Activated CD8-positive, alpha-beta T cell treated with anti-CD3 and anti-CD28 coated beads for 36 hours (primary cell): Measurements from ENCODE around the gene TOR4A. TPM values are rescaled to one million over a fixed set of nuclear protein-coding genes. Genes with fewer than 3 reads are reported as not detected.
"Not testable (repeated sequence)": the region's sequence is repeated elsewhere in the genome, so short reads cannot be mapped to it uniquely, and the experiment has no call there.

Source experiments
- ATAC-seq: fragments of 200-7000 bp; cut with Tn5 transposase; one replicate; pipeline ENCODE4 v1.10.0; 2021; ENCODE audit warnings: mild to moderate bottlenecking, moderate library complexity
- CTCF ChIA-PET: fragments of 350-600 bp; sonication (Branson Sonifier 250); formaldehyde crosslinking; loops from one replicate; lab custom pipeline; 2021; ENCODE audit warnings: antibody characterized with exemption; lab: Charles Lee
- POLR2A ChIA-PET: fragments of 350-600 bp; sonication (Branson Sonifier 250); formaldehyde crosslinking; loops from one replicate; lab custom pipeline; 2021; ENCODE audit warnings: antibody characterized with exemption; lab: Charles Lee
- DNase-seq: peaks from one replicate; pipeline ENCODE4 v3.0.0-alpha.2; 2020
- H3K27ac Mint-ChIP-seq: one replicate; pipeline ENCODE4 v1.8.0; 2021; ENCODE audit warnings: mild to moderate bottlenecking, mixed read lengths
- H3K27me3 Mint-ChIP-seq: one replicate; pipeline ENCODE4 v1.8.0; 2021; ENCODE audit warnings: mixed read lengths
- H3K36me3 Mint-ChIP-seq: one replicate; pipeline ENCODE4 v1.8.0; 2021; ENCODE audit warnings: low read depth, mixed read lengths
- H3K4me1 Mint-ChIP-seq: one replicate; pipeline ENCODE4 v1.8.0; 2021; ENCODE audit warnings: low read depth, mixed read lengths
- H3K4me3 Mint-ChIP-seq: one replicate; pipeline ENCODE4 v1.8.0; 2021; ENCODE audit warnings: mild to moderate bottlenecking, moderate library complexity, mixed read lengths
- H3K9me3 Mint-ChIP-seq: one replicate; pipeline ENCODE4 v1.8.0; 2021; ENCODE audit warnings: mixed read lengths
- CTCF ChIP-seq: fragments of 200-600 bp; IDR thresholded peaks from one replicate; pipeline ENCODE4 v1.8.0; 2022; ENCODE audit warnings: antibody characterized with exemption, mild to moderate bottlenecking
- intact Hi-C: fragments of 100-400 bp; cut with micrococcal nuclease; formaldehyde crosslinking; loops from one replicate; pipeline ENCODE4 v1.10.0; 2022
- total RNA-seq, 2 experiments: library from RNA; stranded (reverse); gene quantifications; one replicate each; pipeline ENCODE4 v1.2.3, GENCODE V29; 2021

The TOR4A gene
- total RNA-seq, 2 experiments from 2014 or later: 2.9 to 3.0 TPM

- no peak for ATAC-seq
- Mint-ChIP-seq H3K4me3 (no peak overlapping the region), H3K4me1 (peaks cover 9% of the 10 kb centered on the region), H3K36me3 (peaks cover 2% of the 10 kb centered on the region), H3K27me3 (peaks cover 15% of the 10 kb centered on the region), H3K9me3 (peaks cover 3% of the 10 kb centered on the region), H3K27ac (no peak overlapping the region)
- no peak for TF ChIP-seq CTCF
- no peak for DNase-seq
- ChIA-PET CTCF (interaction anchor here (1.1 kb wide), 1 partner anchor 23 kb away, joined by 3 read pairs; the partner anchor contains the start of gene NRARP), POLR2A (interaction anchor here (1.5 kb wide), 1 partner anchor 23 kb away, joined by 5 read pairs; the partner anchor contains the start of gene NRARP)
- intact Hi-C loops: no loop called here
Observed at GRCh38 chr9:137325124-137325523, 47.6 kb downstream of the TOR4A start.

GRCh38 chr9:137325799-137326198 lies 48.3 kb downstream of the TOR4A start:
- Mint-ChIP-seq H3K27me3 (peaks cover 15% of the 10 kb centered on the region), H3K27ac (no peak overlapping the region), H3K4me3 (no peak overlapping the region), H3K9me3 (peaks cover 3% of the 10 kb centered on the region), H3K36me3 (peaks cover 2% of the 10 kb centered on the region), H3K4me1 (peaks cover 4% of the 10 kb centered on the region)
- ATAC-seq: no peak
- no peak for DNase-seq
- no peak for TF ChIP-seq CTCF
- POLR2A ChIA-PET: no interaction called here
- intact Hi-C loops: no loop called here
- CTCF ChIA-PET: interaction anchor here (1.1 to 1.4 kb wide), 2 partner anchors 9 to 24 kb away, joined by 3 to 4 read pairs; partner anchors contain the start of gene NRARP

GRCh38 chr9:137326445-137327065 lies 49.0 kb downstream of the TOR4A start:
- peaks cover 2% of the 10 kb centered on the region for H3K36me3 Mint-ChIP-seq
- POLR2A ChIA-PET: interaction anchor here (0.7 kb wide), 1 partner anchor 121 kb away, joined by 3 read pairs; no protein-coding TSS in a partner anchor
- peak overlapping the region; percentile 31 for H3K27ac Mint-ChIP-seq

GRCh38 chr9:137327641-137328550 lies 50.4 kb downstream of the TOR4A start:
- H3K27me3 Mint-ChIP-seq: peaks cover 15% of the 10 kb centered on the region
- CTCF ChIA-PET, POLR2A ChIA-PET, H3K36me3 Mint-ChIP-seq, intact Hi-C loops, DNase-seq, H3K4me3 Mint-ChIP-seq, H3K9me3 Mint-ChIP-seq, ATAC-seq, H3K4me1 Mint-ChIP-seq: not testable (repeated sequence)
- peak overlapping the region; percentile 7 for H3K27ac Mint-ChIP-seq

More at GRCh38 chr9:137326445-137327065, 49.0 kb downstream of the TOR4A start:
- CTCF ChIA-PET: interaction anchor here (0.6 to 1.4 kb wide), 2 partner anchors 9 to 40 kb away, joined by 3 to 4 read pairs; no protein-coding TSS in a partner anchor
- Mint-ChIP-seq H3K27me3 (peaks cover 15% of the 10 kb centered on the region), H3K9me3 (peaks cover 3% of the 10 kb centered on the region), H3K4me3 (peak overlapping the region; percentile 11), H3K4me1 (peaks cover 4% of the 10 kb centered on the region)
- ATAC-seq (peak; percentile 85), DNase-seq (no peak)
- intact Hi-C loops: no loop called here
- TF ChIP-seq CTCF: no peak

- H3K4me3 Mint-ChIP-seq, POLR2A ChIA-PET, H3K9me3 Mint-ChIP-seq, intact Hi-C loops, ATAC-seq, H3K27ac Mint-ChIP-seq, DNase-seq, H3K4me1 Mint-ChIP-seq, H3K36me3 Mint-ChIP-seq, CTCF ChIA-PET: not testable (repeated sequence)
- H3K27me3 Mint-ChIP-seq: peaks cover 12% of the 10 kb centered on the region
Observed at GRCh38 chr9:137329590-137329989, 52.1 kb downstream of the TOR4A start.
